GM10248 (cell line): ENCODE measurements around the gene IMMP2L.

Experiments used
- CTCF ChIA-PET: fragments of 300-600 bp; sonication (Branson Sonifier 250); formaldehyde crosslinking; extraction: SDS; loops from one replicate; lab custom pipeline; 2021; ENCODE audit warnings: antibody characterized with exemption; lab: Yijun Ruan, JAX
- POLR2A ChIA-PET: fragments of 350-650 bp; sonication (Branson Sonifier 250); formaldehyde crosslinking; extraction: SDS; loops from one replicate; lab custom pipeline; 2020; ENCODE audit warnings: antibody characterized with exemption; lab: Yijun Ruan, JAX
- DNase-seq: peaks from one replicate; pipeline ENCODE4 v3.0.0; 2012; ENCODE audit errors: extremely low spot score
- CTCF ChIP-seq: IDR thresholded peaks from 2 replicates; pipeline ENCODE4 v1.5.1; 2012; ENCODE audit warnings: mild to moderate bottlenecking, low read depth; ENCODE audit errors: extremely low read depth, missing control alignments, control extremely low read depth

The IMMP2L gene

DNA sequence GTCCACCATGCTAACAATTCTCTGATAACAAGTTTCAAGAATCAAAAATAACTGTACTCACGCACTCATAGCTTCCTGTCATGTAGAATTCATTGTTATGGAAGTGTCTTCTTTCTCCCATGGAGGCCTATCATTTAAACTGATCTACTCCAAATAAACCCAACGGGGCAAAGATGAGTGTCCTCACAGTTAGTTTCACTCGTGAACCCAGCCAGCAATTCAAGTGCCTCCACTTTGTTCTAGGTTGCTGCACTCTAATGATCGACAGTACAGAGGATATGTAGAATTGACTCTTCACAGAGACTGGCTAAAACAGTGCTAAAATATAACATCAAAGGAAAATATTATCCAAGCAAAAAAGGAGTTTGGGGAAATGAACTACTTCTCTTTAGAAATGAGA, 360.0 kb downstream of the IMMP2L start:
- no peak for TF ChIP-seq CTCF
- ChIA-PET POLR2A (no interaction called here), CTCF (interaction anchor here (1.2 kb wide), 1 partner anchor 108 kb away, joined by 3 read pairs; no protein-coding TSS in a partner anchor)
- DNase-seq: no peak

GRCh38 chr7:111199643-111200042, 362.6 kb downstream of the IMMP2L start:
- ChIA-PET CTCF (no interaction called here), POLR2A (no interaction called here)
- no peak for TF ChIP-seq CTCF
- no peak for DNase-seq

DNA sequence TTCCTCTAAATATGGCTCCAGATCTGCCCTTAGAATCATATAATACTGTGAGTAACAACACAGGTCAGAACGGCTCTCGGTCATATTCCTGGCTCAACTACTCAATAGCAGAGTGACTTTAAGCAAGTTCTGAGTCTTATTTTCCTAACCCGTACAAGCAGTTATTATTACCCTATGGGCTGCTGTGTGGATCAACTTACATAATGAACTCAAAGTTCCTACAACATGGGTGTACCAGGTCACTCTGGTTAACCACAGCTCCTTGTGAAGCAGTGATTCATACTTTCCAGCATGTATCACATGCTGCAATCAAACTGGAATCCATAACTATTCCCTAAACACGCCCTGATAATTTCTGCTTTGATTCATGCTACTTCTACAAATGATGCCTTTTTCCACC, 364.0 kb downstream of the IMMP2L start:
- no peak for TF ChIP-seq CTCF
- ChIA-PET POLR2A (no interaction called here), CTCF (interaction anchor here (1.3 kb wide), 1 partner anchor 11 kb away, joined by 5 read pairs; no protein-coding TSS in a partner anchor)
- DNase-seq: no peak

DNA sequence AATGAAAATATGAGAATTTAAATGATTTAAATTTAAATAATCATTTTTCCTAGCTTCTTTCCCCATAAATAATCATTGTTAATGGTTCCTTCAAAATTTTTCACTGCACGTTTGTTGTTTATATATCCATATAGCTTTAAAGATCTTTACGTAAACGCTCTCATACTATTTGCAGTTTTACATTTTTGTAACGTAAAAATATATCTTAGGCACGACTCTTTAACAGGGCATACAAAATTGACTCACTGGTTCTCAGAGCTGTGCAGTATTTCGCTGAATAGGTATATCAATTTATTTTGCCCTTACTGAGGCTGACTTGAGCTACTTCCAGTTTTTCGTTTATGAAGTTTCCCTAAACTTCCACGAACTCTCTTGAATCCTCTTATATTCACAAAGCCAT, 365.6 kb downstream of the IMMP2L start:
- ChIA-PET CTCF (interaction anchor here (0.9 to 1.3 kb wide), 4 partner anchors 8 to 88 kb away, joined by 3 read pairs; no protein-coding TSS in a partner anchor), POLR2A (no interaction called here)
- DNase-seq: no peak
- no peak for TF ChIP-seq CTCF

DNA sequence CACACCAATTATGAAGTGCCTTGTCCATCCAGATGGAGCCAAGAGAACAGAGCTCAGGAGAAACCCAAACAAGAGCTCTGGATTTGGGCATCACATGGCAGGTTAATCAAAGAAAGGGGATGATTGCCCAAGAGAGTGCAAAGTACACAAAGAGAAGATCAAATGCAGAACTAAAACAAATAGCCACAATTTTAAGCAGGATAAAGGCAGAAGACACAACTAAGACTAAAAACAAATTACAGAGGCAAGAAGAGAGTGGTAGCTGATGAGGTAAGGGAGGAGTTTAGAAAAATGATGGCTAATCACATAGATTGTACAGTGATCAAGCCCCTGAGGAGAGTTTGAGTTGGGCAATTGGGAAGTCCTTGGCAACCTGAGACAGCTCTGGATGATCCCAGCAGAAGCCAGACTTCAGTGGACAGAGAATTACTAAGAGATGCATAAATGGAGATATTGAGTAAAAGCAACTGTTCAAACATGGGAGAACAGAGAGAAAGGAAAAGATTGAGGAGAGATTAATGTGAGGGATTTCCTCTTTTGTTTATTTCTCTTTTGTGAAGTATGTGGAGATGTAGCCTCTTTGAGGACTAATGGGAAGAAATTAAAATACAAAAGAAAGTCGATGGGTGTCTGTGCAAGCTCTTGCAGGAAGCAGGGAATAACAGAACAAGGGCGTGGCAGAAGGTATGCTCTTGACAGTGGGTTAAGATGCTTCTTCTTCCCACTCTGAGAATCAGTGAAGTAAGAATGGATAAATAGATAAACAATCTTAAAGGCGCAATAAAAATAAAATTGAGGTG, 369.5 kb downstream of the IMMP2L start:
- DNase-seq: no peak
- POLR2A ChIA-PET: no interaction called here
- CTCF ChIA-PET: interaction anchor here (1.5 kb wide), 1 partner anchor 13 kb away, joined by 3 read pairs; no protein-coding TSS in a partner anchor

DNA sequence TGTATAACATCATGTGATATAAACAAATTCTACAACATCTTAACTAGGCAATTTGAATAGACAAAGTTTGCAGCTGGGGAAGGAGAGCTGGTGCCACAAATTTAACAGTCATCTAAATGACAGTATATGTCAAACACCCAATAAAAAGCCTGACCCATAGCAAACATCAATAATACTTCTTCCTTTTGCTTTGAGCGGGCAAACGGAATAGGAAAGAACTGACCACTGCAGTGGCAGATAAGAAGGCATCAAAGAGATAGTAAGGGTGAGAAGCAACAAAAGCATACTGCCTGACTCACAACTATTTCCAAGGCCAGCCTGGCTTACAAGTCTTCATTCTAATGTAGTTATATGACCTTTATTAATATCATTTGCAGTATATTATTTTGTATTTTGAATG, 371.5 kb downstream of the IMMP2L start:
- POLR2A ChIA-PET: no interaction called here
- TF ChIP-seq CTCF: no peak

More for the DNA sequence above, 369.5 kb downstream of the IMMP2L start:
- no peak for TF ChIP-seq CTCF

More for the DNA sequence above, 371.5 kb downstream of the IMMP2L start:
- CTCF ChIA-PET: interaction anchor here (2.0 kb wide), 1 partner anchor 11 kb away, joined by 8 read pairs; no protein-coding TSS in a partner anchor
- DNase-seq: no peak
